Kidney (tissue), 14 donors: ENCODE data around the gene NKX2-4. TPM values are rescaled to one million over a fixed set of nuclear protein-coding genes. Genes with fewer than 3 reads are reported as not detected.

Experiments used
- DNase-seq, 5 donors: peaks; one replicate each; pipeline ENCODE4 v3.0.0-alpha.2; 2013 to 2020
- FAIRE-seq: peaks from 2 replicates; lab custom pipeline; 2012; peaks lifted over from hg19 to GRCh38; lab: Jason Lieb, UNC
- H3K27ac ChIP-seq, 2 donors: one replicate each; pipeline ENCODE4 v1.7.0; 2013; ENCODE audit warnings: low read depth in 2 of 2, low read length in 2 of 2, inconsistent platforms in 1 of 2
- H3K27me3 ChIP-seq: one replicate; pipeline ENCODE4 v1.7.1; 2013; ENCODE audit warnings: low read length, inconsistent platforms; ENCODE audit not compliant: control insufficient read depth, insufficient read depth
- H3K36me3 ChIP-seq, 3 donors: one replicate each; pipeline versions ENCODE4 v1.7.0 to v1.7.1; 2013; ENCODE audit warnings: low read length in 3 of 3, control low read depth in 1 of 3, inconsistent platforms in 1 of 3; ENCODE audit not compliant: insufficient read depth in 3 of 3, control insufficient read depth in 2 of 3
- H3K4me1 ChIP-seq, 3 donors: one replicate each; pipeline versions ENCODE4 v1.7.0 to v1.7.1; 2013; ENCODE audit warnings: low read length in 3 of 3, inconsistent platforms in 1 of 3, low read depth in 1 of 3; ENCODE audit not compliant: control insufficient read depth in 2 of 3, insufficient read depth in 2 of 3
- H3K4me3 ChIP-seq, 3 donors: one replicate each; pipeline versions ENCODE4 v1.7.0 to v1.8.1; 2013; ENCODE audit warnings: low read length in 3 of 3, control low read depth in 1 of 3, inconsistent platforms in 1 of 3
- H3K9ac ChIP-seq, 3 donors: one replicate each; pipeline versions ENCODE4 v1.7.0 to v1.7.1; 2013; ENCODE audit warnings: low read length in 3 of 3, control low read depth in 1 of 3, inconsistent platforms in 1 of 3
- H3K9me3 ChIP-seq, 3 donors: one replicate each; pipeline versions ENCODE4 v1.7.0 to v1.7.1; 2013; ENCODE audit warnings: low read length in 3 of 3, control low read depth in 1 of 3, inconsistent platforms in 1 of 3; ENCODE audit not compliant: control insufficient read depth in 2 of 3, insufficient read depth in 1 of 3
- CTCF ChIP-seq: IDR thresholded peaks from 3 replicates; pipeline ENCODE4 v1.5.1; 2012; ENCODE audit warnings: mild to moderate bottlenecking, moderate library complexity, borderline replicate concordance; ENCODE audit not compliant: insufficient read depth; ENCODE audit errors: extremely low read depth
- intact Hi-C: fragments of 100-400 bp; cut with DNase I; formaldehyde crosslinking; loops from one replicate; pipeline ENCODE4 v1.11.1; 2022
- polyA plus RNA-seq: library from polyadenylated mRNA; stranded (reverse); fragments of 350-450 nt; fragmentation: Illumina TruSeq; extraction: RNeasy Lipid Tissue Mini Kit (QIAGEN cat#74804); gene quantifications from one replicate; pipeline ENCODE4 v1.2.3, GENCODE V29; 2014; ENCODE audit warnings: low read depth, low replicate concordance; ENCODE audit not compliant: insufficient read depth
- total RNA-seq: library from RNA; stranded (reverse); fragmentation: NEBNext Ultra II Directional; extraction: Animal tissue kit (Norgen Biotek cat#: 25700); gene quantifications from one replicate; pipeline ENCODE4 v1.2.1, GENCODE V29; 2021
- donor health status: control.
- donor health status: control.
- donor health status: control.
- donor health status: control.
- donor health status: control.
- donor health status: DM: yes; HTN: yes; CAD: no.
- donor health status: Normal renal cell carcinoma (clear cell type).

NKX2-4 gene
- total and polyA plus RNA-seq, 2 donors from 2014 or later = not detected

- H3K4me3 ChIP-seq = no peak overlapping the region
- no peaks in the 10 kb centered on the region for H3K4me1 ChIP-seq
- FAIRE-seq = no peak
- peaks cover 0 to 26% (median 2%) of the 10 kb centered on the region in 3 donors for H3K36me3 ChIP-seq
- no peaks in the 10 kb centered on the region for H3K27me3 ChIP-seq
- no peak overlapping the region for H3K27ac ChIP-seq
- H3K9ac ChIP-seq = no peak overlapping the region
- no peak for DNase-seq
- no peaks in the 10 kb centered on the region for H3K9me3 ChIP-seq
- intact Hi-C loops = no loop called here
- TF ChIP-seq CTCF = no peak
These were observed 19.6 kb downstream of the NKX2-4 start for GRCh38 chr20:21377701-21378100.

GRCh38 chr20:21376626-21377025 lies 20.7 kb downstream of the NKX2-4 start:
- TF ChIP-seq CTCF = no peak
- Histone ChIP-seq H3K9me3 (no peaks in the 10 kb centered on the region), H3K27me3 (no peaks in the 10 kb centered on the region), H3K27ac (no peak overlapping the region), H3K4me3 (no peak overlapping the region), H3K4me1 (no peaks in the 10 kb centered on the region), H3K36me3 (peaks cover 0 to 19% (median 2%) of the 10 kb centered on the region in 3 donors), H3K9ac (no peak overlapping the region)
- intact Hi-C loops = no loop called here
- DNase-seq = no peak
- FAIRE-seq = no peak

- Histone ChIP-seq H3K36me3 (peaks cover 4 to 6% (median 5%) of the 10 kb centered on the region in 3 donors), H3K27ac (no peak overlapping the region), H3K9me3 (no peaks in the 10 kb centered on the region), H3K27me3 (no peaks in the 10 kb centered on the region), H3K4me3 (no peak overlapping the region), H3K9ac (no peak overlapping the region), H3K4me1 (no peaks in the 10 kb centered on the region)
- DNase-seq (no peak), FAIRE-seq (no peak)
- intact Hi-C loops = no loop called here
- TF ChIP-seq CTCF = no peak
These were observed 23.9 kb downstream of the NKX2-4 start for GRCh38 chr20:21373436-21373835.

DNA sequence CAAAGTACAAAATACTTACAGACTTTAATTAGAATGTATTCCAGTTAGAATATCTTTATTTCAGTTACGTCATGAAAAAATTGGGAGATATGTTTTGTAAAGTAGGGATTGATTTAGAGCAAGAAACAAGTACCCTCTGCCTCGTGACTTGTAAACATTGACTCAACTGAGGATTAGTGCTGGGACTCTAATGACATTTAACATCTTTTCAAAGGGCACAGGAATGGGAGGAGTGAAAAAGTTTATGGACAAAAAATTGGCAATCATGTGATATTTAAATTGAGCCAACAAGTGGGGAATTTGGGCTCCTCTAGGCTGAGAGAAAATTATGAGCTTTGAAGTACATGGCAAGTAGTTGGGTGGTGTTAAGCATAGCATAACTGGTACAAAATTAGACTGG lies 25.3 kb downstream of the NKX2-4 start:
- peaks cover 0 to 5% (median 4%) of the 10 kb centered on the region in 3 donors for H3K36me3 ChIP-seq
- DNase-seq = no peak
- H3K4me1 ChIP-seq = no peaks in the 10 kb centered on the region
- no peak overlapping the region for H3K9ac ChIP-seq
- H3K27me3 ChIP-seq = no peaks in the 10 kb centered on the region
- no peaks in the 10 kb centered on the region for H3K9me3 ChIP-seq
- H3K27ac ChIP-seq = no peak overlapping the region
- no peak for FAIRE-seq
- intact Hi-C loops = no loop called here
- no peak overlapping the region for H3K4me3 ChIP-seq
- TF ChIP-seq CTCF = no peak
